Bone marrow (tissue), 2 donors: ENCODE measurements around the gene THRAP3.
"Not testable (repeated sequence)": the region's sequence is repeated elsewhere in the genome, so short reads cannot be mapped to it uniquely, and the experiment has no call there.

Experiments
- DNase-seq, 2 donors: peaks; one replicate each; lab custom pipeline; 2025; lab: John Stamatoyannopoulos, UW

THRAP3 gene

DNA sequence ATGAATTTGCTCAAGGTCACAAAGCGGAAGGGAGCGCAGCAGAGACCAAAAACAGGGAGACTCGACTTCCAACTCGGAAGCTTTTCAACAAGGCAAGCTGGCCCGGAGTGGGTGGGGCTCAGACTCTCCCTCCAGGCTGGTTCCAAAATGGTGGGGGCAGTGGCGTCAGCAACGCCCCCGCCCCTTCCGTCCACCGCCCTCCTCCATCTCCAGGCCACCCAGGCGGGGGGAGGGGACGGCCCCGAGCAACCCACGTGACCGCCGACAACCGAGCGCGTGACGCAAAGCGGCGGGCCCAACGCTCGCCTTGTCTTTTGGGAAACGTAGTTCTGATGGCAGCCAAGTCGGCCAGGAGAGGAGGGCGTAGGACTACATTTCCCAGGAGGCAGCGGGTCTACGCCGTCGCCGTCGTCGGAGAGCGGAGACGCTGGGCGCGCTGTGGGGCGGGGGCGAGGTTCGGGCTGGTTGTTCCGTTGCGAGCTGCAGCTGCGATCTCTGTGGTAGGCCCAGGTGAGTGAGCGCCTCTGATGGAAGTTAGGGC lies at the start of gene THRAP3:
TSS of gene THRAP3 (plus strand) at position 448 of the 541 bp plus-strand sequence. CDS start 58,121 bp downstream, outside the sequence.
- peak; percentile 99 for DNase-seq

DNA sequence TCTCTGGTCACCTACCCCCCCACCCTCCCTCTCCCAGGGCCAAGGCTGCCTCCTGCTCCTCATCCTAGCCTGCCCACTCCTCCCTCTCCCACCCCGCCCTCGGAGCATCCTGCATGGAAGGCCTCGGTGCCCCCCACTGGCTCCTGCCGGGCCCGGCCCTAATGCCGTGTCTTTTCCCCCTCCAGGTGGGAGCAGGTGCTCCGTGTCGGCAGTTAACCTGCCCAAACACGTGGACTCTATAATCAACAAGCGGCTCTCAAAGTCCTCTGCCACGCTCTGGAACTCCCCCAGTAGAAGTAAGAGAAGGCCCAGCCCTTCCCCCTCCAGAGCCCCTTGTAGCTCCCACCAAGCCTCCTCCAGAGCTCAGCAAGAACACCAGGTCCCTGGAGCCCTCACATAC lies 49.5 kb upstream of the THRAP3 start:
- DNase-seq, result no peak

DNA sequence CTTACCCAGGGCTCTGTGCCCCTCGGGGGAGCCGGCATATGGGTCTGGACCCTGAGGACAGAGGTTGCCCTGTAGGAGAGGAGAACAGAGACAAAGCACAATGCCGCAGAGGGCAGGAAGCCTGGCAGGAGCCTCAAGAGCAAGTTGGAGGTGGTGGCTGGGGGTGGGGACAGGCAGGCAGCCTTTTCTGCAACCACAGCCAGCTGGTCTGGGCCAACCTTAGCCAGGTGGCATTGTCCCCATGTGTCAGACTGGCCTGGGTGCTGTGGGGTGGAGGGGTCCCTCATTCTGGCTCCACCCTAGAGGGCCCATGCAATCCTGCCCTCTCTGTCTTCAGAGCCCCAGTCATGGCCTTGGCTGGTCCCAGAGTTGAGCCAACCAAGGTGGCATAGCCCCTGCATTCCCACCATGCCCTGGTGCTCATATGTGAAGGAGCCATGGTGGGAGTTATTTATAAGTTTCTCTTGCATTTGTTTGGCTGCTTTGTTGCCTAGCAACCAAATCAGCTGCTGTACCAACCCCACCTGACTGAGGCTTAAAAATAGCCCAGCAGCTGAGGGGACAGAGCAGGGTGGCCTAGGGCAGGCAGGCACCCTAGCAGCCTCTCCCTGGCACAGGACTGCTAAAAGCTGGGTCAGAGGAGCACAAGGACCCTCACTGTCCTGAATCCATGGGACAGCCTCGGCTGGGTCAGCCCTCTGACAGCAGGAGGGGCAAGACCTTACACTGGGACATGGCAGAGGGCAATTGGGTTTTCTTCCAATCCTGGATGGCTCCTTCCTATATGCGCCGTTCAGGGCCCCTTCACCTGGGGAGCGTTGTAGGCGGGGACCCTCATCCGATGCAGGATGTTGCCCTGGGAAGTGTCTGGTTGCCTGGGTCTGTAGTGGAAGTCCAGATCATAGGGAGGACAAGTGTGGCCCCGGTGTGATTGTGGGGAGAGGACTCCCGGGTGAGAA lies 48.8 kb upstream of the THRAP3 start:
- DNase-seq, result no peak

DNA sequence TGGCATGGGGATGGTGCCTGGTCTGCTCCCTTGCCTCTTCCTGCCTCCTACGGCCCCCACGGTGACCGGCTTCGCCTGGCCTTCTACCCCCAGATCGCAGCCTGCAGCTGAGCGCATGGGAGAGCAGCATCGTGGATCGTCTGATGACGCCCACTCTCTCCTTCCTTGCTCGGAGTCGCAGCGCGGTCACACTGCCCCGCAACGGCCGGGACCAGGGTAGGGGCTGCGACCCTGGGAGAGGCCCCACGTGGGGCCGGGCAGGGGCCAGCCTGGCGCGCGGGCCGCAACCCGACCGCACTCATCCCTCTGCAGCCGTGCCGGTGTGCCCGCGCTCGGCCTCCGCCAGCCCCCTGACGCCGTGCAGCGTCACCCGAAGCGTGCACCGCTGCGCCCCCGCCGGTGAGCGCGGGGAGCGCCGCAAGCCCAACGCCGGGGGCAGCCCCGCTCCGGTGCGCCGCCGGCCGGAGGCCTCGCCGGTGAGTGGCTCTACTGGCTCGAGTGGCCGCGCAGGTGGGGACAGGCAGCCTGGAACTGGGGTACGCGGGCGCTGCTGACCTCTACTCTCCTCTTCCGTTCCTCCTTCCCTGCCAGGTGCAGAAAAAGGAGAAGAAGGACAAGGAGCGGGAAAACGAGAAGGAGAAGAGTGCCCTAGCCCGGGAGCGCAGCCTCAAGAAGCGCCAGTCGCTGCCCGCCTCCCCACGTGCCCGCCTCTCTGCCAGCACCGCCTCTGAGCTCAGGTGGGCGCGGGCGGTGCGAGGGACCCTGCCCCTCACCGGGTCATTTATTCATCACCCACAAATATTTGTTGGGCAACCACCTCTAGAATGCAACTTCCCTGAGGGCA lies 47.9 kb upstream of the THRAP3 start:
- DNase-seq, result no peak

GRCh38 chr1:36177589-36178431 lies 46.4 kb upstream of the THRAP3 start:
- no peak for DNase-seq

DNA sequence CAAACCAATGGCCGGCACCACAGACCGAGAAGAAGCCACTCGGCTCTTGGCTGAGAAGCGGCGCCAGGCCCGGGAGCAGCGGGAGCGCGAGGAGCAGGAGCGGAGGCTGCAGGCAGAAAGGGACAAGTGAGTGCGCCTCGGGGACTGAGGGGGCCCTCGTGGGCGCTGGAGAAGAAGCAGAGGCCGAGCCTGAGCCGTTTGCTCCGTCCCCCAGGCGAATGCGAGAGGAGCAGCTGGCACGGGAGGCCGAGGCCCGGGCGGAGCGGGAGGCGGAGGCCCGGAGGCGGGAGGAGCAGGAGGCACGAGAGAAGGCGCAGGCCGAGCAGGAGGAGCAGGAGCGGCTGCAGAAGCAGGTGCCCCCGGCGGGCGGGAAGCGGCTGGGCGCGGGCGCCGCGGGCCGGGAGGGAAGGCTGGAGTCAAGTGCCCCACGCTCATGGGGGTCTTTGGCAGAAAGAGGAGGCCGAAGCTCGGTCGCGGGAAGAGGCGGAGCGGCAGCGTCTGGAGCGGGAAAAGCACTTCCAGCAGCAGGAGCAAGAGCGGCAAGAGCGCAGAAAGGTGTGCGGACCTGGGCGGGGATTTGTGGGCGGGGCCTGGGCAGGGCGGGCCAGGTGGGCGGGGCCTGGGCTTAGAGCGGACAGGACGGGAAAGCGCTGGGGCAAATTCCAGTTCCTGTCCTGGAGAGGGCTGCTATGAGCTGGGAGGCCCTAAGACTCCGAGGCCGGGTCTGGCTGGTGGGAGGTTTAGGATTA lies 45.6 kb upstream of the THRAP3 start:
- DNase-seq, result no peak

DNA sequence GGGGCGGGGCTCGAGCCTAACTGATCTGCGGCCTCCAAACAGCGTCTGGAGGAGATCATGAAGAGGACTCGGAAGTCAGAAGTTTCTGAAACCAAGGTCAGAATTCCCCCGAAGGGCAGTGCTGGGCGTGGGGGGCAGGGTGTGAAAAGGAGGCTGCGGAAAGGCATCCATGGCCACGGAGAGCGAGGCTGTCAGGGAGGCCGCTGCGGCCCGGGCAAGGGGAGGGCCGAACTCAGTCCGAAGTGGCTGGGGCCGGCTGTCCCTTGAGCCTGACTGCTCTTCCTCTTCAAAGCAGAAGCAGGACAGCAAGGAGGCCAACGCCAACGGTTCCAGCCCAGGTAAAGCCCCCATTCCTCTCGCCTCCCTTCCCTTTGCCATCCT lies 45.0 kb upstream of the THRAP3 start:
- no peak for DNase-seq

DNA sequence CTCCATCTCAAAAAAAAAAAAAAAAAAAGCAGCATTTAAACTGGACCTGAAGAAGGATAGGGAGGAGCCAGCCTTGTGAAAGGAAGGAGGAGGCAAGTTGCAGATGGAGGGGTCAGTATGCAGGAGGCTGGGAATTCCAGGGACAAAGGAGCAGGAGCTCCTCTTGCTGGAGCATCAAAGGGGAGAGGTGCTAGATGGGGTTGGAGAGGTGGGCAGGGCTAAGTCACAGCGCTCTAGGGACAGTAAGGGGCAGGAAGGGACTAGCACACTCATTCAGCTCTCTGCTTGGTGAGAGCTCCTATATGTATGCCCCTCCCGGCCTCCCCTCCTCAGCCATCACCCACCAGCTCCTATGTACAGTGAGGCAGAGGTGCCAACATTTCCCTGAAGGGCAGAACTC lies 41.5 kb upstream of the THRAP3 start:
- no peak for DNase-seq

GRCh38 chr1:36183309-36183856 lies 40.9 kb upstream of the THRAP3 start:
- no peak for DNase-seq

DNA sequence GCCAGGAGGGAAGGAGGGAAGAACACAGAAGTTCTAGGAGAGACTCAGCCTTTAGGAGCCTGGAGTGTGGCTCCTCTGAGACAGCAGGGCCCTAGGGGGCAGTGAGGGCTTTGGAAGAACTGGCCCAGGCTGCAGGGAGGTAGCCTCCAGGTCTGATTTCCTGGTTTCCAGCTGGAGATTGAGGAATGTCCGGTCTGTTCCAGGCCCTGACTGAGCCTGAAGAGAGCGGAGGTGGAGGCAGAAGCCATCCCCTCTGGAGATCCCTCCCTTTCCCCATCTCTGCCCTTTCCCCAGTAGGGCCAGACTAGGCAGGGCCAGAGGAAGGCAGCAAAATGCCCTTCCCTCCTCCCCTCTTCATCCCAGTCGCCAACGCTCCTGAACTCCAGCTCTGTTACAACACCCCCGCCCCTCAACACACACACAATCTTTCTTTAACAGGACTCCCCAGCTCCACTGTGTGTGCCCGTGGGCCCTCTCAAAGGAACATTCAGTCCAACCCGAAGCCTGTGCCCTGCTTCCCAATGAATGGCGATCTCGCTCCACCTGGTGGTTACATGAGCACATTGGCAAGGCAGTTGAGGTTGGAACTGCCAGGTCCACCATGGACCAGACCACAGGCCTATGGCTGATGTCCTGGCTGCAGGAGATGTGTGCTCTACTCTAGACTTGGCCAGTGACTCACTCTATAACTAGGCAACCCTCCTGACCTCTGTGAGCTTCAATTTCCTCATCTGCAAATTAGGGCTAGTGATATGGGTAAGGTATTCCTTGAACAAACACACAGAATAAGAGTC lies 36.2 kb upstream of the THRAP3 start:
- DNase-seq, result peak; percentile 40 to 76

DNA sequence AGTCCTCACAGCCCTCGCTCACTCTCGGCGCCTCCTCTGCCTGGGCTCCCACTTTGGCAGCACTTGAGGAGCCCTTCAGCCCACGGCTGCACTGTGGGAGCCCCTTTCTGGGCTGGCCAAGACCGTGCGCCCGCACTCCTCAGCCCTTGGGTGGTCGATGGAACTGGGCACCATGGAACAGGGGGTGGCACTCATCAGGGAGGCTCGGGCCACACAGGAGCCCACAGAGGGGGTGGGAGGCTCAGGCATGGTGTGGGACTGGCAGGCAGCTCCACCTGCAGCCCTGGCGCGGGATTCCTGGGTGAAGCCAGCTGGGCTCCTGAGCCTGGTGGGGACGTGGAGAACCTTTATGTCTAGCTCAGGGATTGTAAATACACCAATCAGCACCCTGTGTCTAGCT lies 27.4 kb upstream of the THRAP3 start:
- not testable (repeated sequence) for DNase-seq

GRCh38 chr1:36198641-36199040 lies 25.6 kb upstream of the THRAP3 start:
- no peak for DNase-seq

DNA sequence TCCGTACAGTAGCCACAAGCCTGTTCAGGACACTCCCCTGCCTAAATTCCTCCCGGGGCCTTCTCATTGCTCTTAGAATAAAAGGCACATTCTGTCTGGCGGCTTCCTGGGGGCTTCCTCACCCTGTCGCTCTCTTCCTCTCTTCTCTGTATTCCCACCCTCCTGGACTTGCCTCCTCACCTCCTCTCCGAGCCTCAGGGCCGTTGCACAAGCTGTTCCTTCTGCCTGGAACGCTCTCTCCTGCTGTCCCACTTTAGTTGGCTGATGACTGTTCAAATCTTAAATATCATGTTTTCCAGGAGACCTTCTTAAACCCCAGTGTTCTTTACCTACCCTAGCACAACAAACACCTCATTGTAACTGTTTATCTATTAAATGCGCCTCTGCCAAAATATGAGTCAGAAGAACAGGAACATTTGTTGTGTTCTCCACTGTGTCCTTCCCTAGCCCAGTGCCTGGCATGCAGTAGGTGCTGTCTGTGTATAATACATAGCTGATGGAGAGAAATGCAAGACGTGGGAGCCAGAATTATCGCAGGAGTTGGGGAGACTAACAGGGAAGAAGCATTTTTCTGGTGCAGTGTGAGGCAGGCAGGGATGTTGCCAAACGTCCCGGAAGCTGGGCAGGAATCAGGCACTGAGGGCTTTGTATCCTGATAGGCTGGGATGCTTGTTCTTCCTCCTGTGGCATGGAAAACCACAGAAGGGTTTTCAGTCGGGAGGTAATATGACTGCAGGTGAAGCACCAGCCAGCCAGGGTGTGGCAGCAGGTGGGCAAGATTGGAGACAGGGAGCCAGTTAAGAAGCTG lies 24.1 kb upstream of the THRAP3 start:
- no peak for DNase-seq

DNA sequence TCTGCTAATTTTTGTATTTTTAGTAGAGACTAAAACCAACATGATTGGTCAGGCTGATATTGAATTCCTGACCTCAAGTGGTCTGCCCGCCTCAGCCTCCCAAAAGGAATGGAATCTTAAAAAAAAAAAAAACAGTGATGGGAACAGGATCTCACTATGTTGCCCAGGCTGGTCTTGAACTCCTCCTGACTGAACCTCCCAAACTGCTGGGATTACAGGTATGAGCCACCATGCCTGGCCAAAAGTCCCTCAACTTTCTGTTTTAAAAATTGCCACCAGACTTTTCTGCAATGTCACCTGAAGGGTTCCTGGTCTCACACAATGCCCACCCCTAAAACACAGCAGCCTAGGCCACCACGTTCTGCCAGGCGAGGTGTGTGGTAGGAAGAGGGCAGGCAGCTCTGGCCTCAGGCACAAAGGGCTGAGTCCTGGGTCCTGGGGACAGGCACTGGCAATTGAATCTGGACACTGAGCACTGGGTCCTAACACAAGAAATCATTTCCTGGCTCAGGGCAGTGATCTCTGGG lies 21.2 kb upstream of the THRAP3 start:
- no peak for DNase-seq

DNA sequence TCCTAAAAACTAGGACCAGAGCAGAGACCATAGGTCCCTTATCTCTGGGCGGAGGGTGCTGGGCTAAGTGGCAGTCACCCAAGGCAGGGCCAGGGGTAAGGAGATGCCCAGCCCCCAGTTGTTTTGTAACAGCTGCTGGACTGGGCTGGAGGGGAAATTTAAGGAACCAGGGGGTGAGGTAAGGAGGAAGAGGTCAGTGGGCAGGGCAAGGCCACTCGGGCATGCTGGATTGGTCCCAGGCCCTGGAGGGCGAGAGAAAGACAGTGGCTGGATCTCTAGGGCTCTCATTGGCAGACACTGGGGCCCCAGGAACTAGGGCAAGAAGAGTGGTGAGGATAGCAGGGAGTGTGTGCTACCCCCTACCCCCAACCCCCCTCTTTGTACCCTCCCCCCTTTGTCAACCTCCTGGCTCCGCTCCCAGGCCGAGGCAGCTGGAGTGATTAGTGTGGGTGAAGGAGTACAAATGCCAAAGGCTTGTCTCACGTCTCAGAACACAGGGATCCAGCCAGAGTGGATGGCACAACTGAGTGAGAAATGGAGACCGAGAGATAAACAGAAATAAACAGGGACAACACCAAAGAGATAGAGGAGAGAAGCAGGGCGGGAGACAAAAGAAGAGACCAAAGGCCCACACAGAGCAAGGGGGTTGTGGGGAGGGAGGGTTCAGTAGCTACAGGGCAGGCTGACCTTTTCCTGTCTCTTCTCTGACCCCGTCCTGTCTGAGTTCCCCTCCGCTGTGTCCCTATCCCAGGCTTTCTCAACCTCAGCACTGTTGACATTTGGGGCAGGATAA lies 20.5 kb upstream of the THRAP3 start:
- peak in 1 of 2 donors; percentile 24 for DNase-seq

DNA sequence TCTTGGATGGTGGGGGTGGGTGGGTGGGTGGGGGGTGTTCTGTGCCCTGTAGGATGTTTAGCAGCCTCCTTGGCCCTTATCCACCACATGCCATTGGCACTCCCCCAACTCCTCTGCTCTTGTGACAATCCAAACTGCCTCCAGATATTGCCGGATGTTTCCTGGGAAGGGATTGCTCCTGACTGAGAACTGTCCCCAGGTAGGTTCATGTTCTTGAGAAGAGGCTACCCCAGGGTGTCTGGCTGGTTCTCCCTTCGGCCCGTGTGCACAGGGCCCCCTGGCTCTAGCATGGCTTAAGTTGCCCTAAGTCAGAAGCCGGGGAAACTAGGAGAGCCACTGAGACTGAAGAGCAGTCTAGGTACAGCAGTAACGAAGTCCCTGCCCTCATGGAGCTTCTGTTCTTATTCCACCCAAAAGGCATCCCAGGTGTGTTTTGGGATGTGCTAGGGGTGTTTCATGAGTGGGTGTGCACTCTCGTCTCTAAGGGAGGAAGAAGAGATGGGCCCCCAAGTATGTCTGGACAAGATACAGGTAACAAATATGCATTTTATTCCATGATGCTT lies 19.8 kb upstream of the THRAP3 start:
- DNase-seq, result no peak

- DNase-seq, result no peak
Observed at GRCh38 chr1:36206323-36206858, 17.9 kb upstream of the THRAP3 start.
